Left lung (tissue), 10 donors: ENCODE results near the gene LCOR. TPM values are rescaled to one million over a fixed set of nuclear protein-coding genes. Genes with fewer than 3 reads are reported as not detected.

Experiments used
- ATAC-seq: fragments of 200-7000 bp; cut with Tn5 transposase; one replicate; pipeline ENCODE4 v1.9.1; 2020; ENCODE audit warnings: moderate library complexity
- DNase-seq, 4 donors: peaks; one replicate each; pipeline ENCODE4 v3.0.0-alpha.2; 2013 to 2020
- H3K27ac ChIP-seq, 2 donors: fragments of 200-600 bp; sonication (generic) in 1 of 2; one replicate each; pipeline versions ENCODE4 v1.5.0 to v1.8.0; 2020 to 2021
- H3K27me3 ChIP-seq, 2 donors: fragments of 200-600 bp; sonication (generic) in 1 of 2; one replicate each; pipeline versions ENCODE4 v1.5.0 to v1.8.0; 2020 to 2021
- H3K36me3 ChIP-seq, 2 donors: fragments of 200-600 bp; sonication (generic) in 1 of 2; one replicate each; pipeline versions ENCODE4 v1.5.0 to v1.8.0; 2020 to 2021
- H3K4me1 ChIP-seq, 2 donors: fragments of 200-600 bp; one replicate each; pipeline ENCODE4 v1.8.0; 2021
- H3K4me3 ChIP-seq, 2 donors: fragments of 200-600 bp; sonication (generic) in 1 of 2; one replicate each; pipeline versions ENCODE4 v1.5.0 to v1.8.0; 2020 to 2021; ENCODE audit warnings: mild to moderate bottlenecking in 1 of 2
- H3K9me3 ChIP-seq, 2 donors: fragments of 200-600 bp; sonication (generic) in 1 of 2; one replicate each; pipeline versions ENCODE4 v1.5.0 to v1.8.0; 2020 to 2021
- CTCF ChIP-seq, 2 donors: fragments of 200-600 bp; sonication (generic) in 1 of 2; IDR thresholded peaks; one replicate each; pipeline versions ENCODE4 v1.5.0 to v1.8.0; 2021; ENCODE audit warnings: antibody characterized with exemption in 2 of 2
- intact Hi-C, 2 donors: fragments of 100-400 bp; cut with DNase I; formaldehyde crosslinking; loops; one replicate each; pipeline versions ENCODE4 v1.11.2 to v1.14.2; 2022
- polyA plus RNA-seq, 6 donors: library from polyadenylated mRNA; unstranded; fragments of 120-200 nt; gene quantifications; one replicate each; pipeline ENCODE4 v1.2.1, GENCODE V29; 2013; ENCODE audit not compliant: insufficient read length in 6 of 6
- total RNA-seq, 2 donors: library from RNA; stranded (reverse); fragmentation: NEBNext Ultra II Directional; extraction: Animal tissue kit (Norgen Biotek cat#: 25700); gene quantifications; one replicate each; pipeline ENCODE4 v1.2.1, GENCODE V29; 2021
- donor health status: DM: no; HTN: yes; CAD: no.
- donor health status: DM: no; HTN: no; CAD: no.

Gene LCOR
- total and polyA plus RNA-seq, 8 donors = 20.8 to 29.6 (median 22.9) TPM

- TF ChIP-seq CTCF (IDR thresholded peaks at IDR 0.05) = peak; percentile 89 to 91
- Histone ChIP-seq H3K27me3 (no peaks in the 10 kb centered on the region), H3K9me3 (no peaks in the 10 kb centered on the region), H3K36me3 (no peaks in the 10 kb centered on the region), H3K4me1 (peaks cover 4 to 11% of the 10 kb centered on the region in 2 donors), H3K27ac (no peak overlapping the region), H3K4me3 (peak overlapping the region; percentile 23 to 41)
- peak; percentile 97 for ATAC-seq
- DNase-seq = peak in 3 of 4 donors; percentile 70 to 83 (median 73)
- intact Hi-C loops = no loop called here
These were observed 205.6 kb downstream of the LCOR start for GRCh38 chr10:97037365-97038361.

GRCh38 chr10:97038688-97039087, 206.6 kb downstream of the LCOR start:
- no peak for ATAC-seq
- no peak for TF ChIP-seq CTCF (IDR thresholded peaks at IDR 0.05)
- Histone ChIP-seq H3K36me3 (no peaks in the 10 kb centered on the region), H3K27me3 (no peaks in the 10 kb centered on the region), H3K4me1 (peaks cover 4 to 11% of the 10 kb centered on the region in 2 donors), H3K9me3 (no peaks in the 10 kb centered on the region), H3K27ac (no peak overlapping the region), H3K4me3 (no peak overlapping the region)
- no peak for DNase-seq
- intact Hi-C loops = no loop called here

GRCh38 chr10:97039538-97040247, 207.6 kb downstream of the LCOR start:
- Histone ChIP-seq H3K4me3 (no peak overlapping the region), H3K27me3 (no peaks in the 10 kb centered on the region), H3K4me1 (peaks cover 4 to 11% of the 10 kb centered on the region in 2 donors), H3K9me3 (no peaks in the 10 kb centered on the region), H3K36me3 (no peaks in the 10 kb centered on the region), H3K27ac (no peak overlapping the region)
- ATAC-seq (no peak), DNase-seq (no peak)
- TF ChIP-seq CTCF (IDR thresholded peaks at IDR 0.05) = no peak
- intact Hi-C loops = no loop called here

GRCh38 chr10:97040248-97040584, 208.1 kb downstream of the LCOR start:
- Histone ChIP-seq H3K9me3 (no peaks in the 10 kb centered on the region), H3K36me3 (no peaks in the 10 kb centered on the region), H3K27me3 (no peaks in the 10 kb centered on the region), H3K4me3 (no peak overlapping the region), H3K27ac (no peak overlapping the region), H3K4me1 (peaks cover 4 to 11% of the 10 kb centered on the region in 2 donors)
- intact Hi-C loops = no loop called here
- no peak for ATAC-seq
- no peak for DNase-seq
- TF ChIP-seq CTCF (IDR thresholded peaks at IDR 0.05) = no peak

- Histone ChIP-seq H3K27me3 (no peaks in the 10 kb centered on the region), H3K27ac (no peak overlapping the region), H3K4me3 (no peak overlapping the region), H3K4me1 (peaks cover 4 to 11% of the 10 kb centered on the region in 2 donors), H3K36me3 (no peaks in the 10 kb centered on the region), H3K9me3 (no peaks in the 10 kb centered on the region)
- no peak for TF ChIP-seq CTCF (IDR thresholded peaks at IDR 0.05)
- DNase-seq (no peak), ATAC-seq (no peak)
- intact Hi-C loops = no loop called here
These were observed 208.6 kb downstream of the LCOR start for GRCh38 chr10:97040706-97041105.
